B cell (primary cell): ENCODE results near the gene PCYOX1L. TPM values are rescaled to one million over a fixed set of nuclear protein-coding genes. Genes with fewer than 3 reads are reported as not detected.

Experiments
- ATAC-seq: fragments of 200-7000 bp; cut with Tn5 transposase; one replicate; pipeline ENCODE4 v1.10.0; 2021; ENCODE audit warnings: low read depth, mild to moderate bottlenecking, moderate number of reproducible peaks, moderate library complexity
- CTCF ChIA-PET: fragments of 350-600 bp; sonication (Branson Sonifier 250); formaldehyde crosslinking; loops from one replicate; lab custom pipeline; 2021; ENCODE audit warnings: antibody characterized with exemption, inconsistent platforms; lab: Charles Lee
- POLR2A ChIA-PET: fragments of 350-600 bp; sonication (Branson Sonifier 250); formaldehyde crosslinking; loops from one replicate; lab custom pipeline; 2021; ENCODE audit warnings: antibody characterized with exemption; lab: Charles Lee
- DNase-seq: peaks from one replicate; pipeline ENCODE4 v3.0.0; 2013
- H2AFZ ChIP-seq: 2 replicates; pipeline ENCODE4 v1.6.1; 2012; ENCODE audit warnings: mild to moderate bottlenecking, low read depth, low read length; ENCODE audit not compliant: insufficient read depth, poor library complexity, severe bottlenecking
- H3K27ac ChIP-seq, 2 donors: 1 replicate in 1 of 2; 2 replicates in 1 of 2; pipeline ENCODE4 v1.5.1; 2012 to 2013; ENCODE audit warnings: low read length in 2 of 2, mild to moderate bottlenecking in 2 of 2, moderate library complexity in 1 of 2
- H3K27me3 ChIP-seq, 4 experiments: fragments of 200-600 bp in 1 of 4; sonication (generic) in 1 of 4; replicated peaks in 1 of 4; 1 replicate in 2 of 4; 2 replicates in 2 of 4; pipeline versions ENCODE4 v1.6.1 to v1.7.0; 2013 to 2016; ENCODE audit warnings: low read length in 3 of 4, mild to moderate bottlenecking in 2 of 4, mixed read lengths in 1 of 4, moderate library complexity in 1 of 4; ENCODE audit not compliant: insufficient read depth in 4 of 4, control insufficient read depth in 3 of 4; ENCODE audit errors: control extremely low read depth in 1 of 4
- H3K36me3 ChIP-seq, 2 experiments: replicated peaks in 1 of 2; 1 replicate in 1 of 2; 2 replicates in 1 of 2; pipeline versions ENCODE4 v1.6.1 to v1.7.1; 2013; ENCODE audit warnings: low read length in 1 of 2; ENCODE audit not compliant: insufficient read depth in 2 of 2, control insufficient read depth in 1 of 2; ENCODE audit errors: control extremely low read depth in 1 of 2, extremely low read depth in 1 of 2
- H3K4me1 ChIP-seq, 2 donors: fragments of 200-600 bp in 1 of 2; sonication (generic) in 1 of 2; 1 replicate in 1 of 2; 2 replicates in 1 of 2; pipeline versions ENCODE4 v1.5.1 to v1.6.1; 2013 to 2017; ENCODE audit warnings: low read length in 2 of 2; ENCODE audit not compliant: control insufficient read depth in 2 of 2, insufficient read depth in 2 of 2
- H3K4me2 ChIP-seq: replicated peaks from 2 replicates; pipeline ENCODE3; 2012; ENCODE audit warnings: mild to moderate bottlenecking, low read depth, low read length; ENCODE audit not compliant: poor library complexity, severe bottlenecking
- H3K4me3 ChIP-seq, 5 experiments: fragments of 200-600 bp in 1 of 5; sonication (generic) in 1 of 5; 1 replicate in 3 of 5; 2 replicates in 2 of 5; pipeline versions ENCODE4 v1.5.1 to v1.7.0; 2011 to 2016; ENCODE audit warnings: low read length in 4 of 5, mild to moderate bottlenecking in 4 of 5, low read depth in 2 of 5, control low read depth in 1 of 5, moderate library complexity in 1 of 5; ENCODE audit not compliant: insufficient read depth in 1 of 5; ENCODE audit errors: control extremely low read depth in 1 of 5, extremely low read depth in 1 of 5
- H3K79me2 ChIP-seq: fragments of 200-600 bp; sonication (generic); one replicate; pipeline ENCODE4 v1.6.0; 2016; ENCODE audit warnings: low read length; ENCODE audit not compliant: control insufficient read depth, insufficient read depth
- H3K9ac ChIP-seq: fragments of 200-600 bp; sonication (generic); 2 replicates; pipeline ENCODE4 v1.6.1; 2017; ENCODE audit warnings: mild to moderate bottlenecking, low read length, moderate library complexity
- H3K9me3 ChIP-seq, 3 donors: one replicate each; pipeline versions ENCODE4 v1.6.1 to v1.7.1; 2013; ENCODE audit warnings: low read length in 2 of 3; ENCODE audit not compliant: control insufficient read depth in 2 of 3, insufficient read depth in 1 of 3; ENCODE audit errors: control extremely low read depth in 1 of 3
- H4K20me1 ChIP-seq: 2 replicates; pipeline ENCODE4 v1.6.0; 2012; ENCODE audit warnings: mild to moderate bottlenecking, low read length; ENCODE audit not compliant: insufficient read depth, control insufficient read depth, poor library complexity, severe bottlenecking
- H3K27ac Mint-ChIP-seq: one replicate; pipeline ENCODE4 v1.8.0; 2021; ENCODE audit warnings: mixed read lengths
- H3K27me3 Mint-ChIP-seq: one replicate; pipeline ENCODE4 v1.8.0; 2021; ENCODE audit warnings: mixed read lengths
- H3K4me1 Mint-ChIP-seq: one replicate; pipeline ENCODE4 v1.8.0; 2021; ENCODE audit warnings: mixed read lengths
- H3K4me3 Mint-ChIP-seq: one replicate; pipeline ENCODE4 v1.8.0; 2021; ENCODE audit warnings: mixed read lengths
- H3K9me3 Mint-ChIP-seq: one replicate; pipeline ENCODE4 v1.8.0; 2022; ENCODE audit warnings: mixed read lengths; ENCODE audit not compliant: insufficient read depth
- EZH2 ChIP-seq: IDR thresholded peaks from 2 replicates; pipeline ENCODE4 v1.6.1; 2012; ENCODE audit warnings: borderline replicate concordance, low read depth, mild to moderate bottlenecking, moderate library complexity, low read length; ENCODE audit not compliant: insufficient read depth, poor library complexity, severe bottlenecking
- WGBS: methylation state at CpG from one replicate; pipeline ENCODE4 v1.1.5; 2013; ENCODE audit warnings: missing lambda C conversion rate; ENCODE audit not compliant: insufficient coverage; 5-methylcytosine and 5-hydroxymethylcytosine counted together
- intact Hi-C: fragments of 100-400 bp; cut with micrococcal nuclease; formaldehyde crosslinking; loops from one replicate; pipeline ENCODE4 v1.10.0; 2022
- polyA plus RNA-seq: library from polyadenylated mRNA; depleted of rRNA; stranded (reverse); fragments of >200 nt; gene quantifications from 2 replicates; pipeline ENCODE4 v1.2.3, GENCODE V29; 2012
- total RNA-seq, 2 donors: library from RNA; stranded (reverse); fragments of 120-200 nt in 1 of 2; gene quantifications; 1 replicate in 1 of 2; 2 replicates in 1 of 2; pipeline versions ENCODE4 v1.2.3 to v1.2.4, GENCODE V29; 2013 to 2022
- TF ChIP-seq, protein P1 (sequence below): fragments of 200-600 bp; IDR thresholded peaks from one replicate; pipeline ENCODE4 v1.8.0; 2022; ENCODE audit warnings: antibody characterized with exemption, mild to moderate bottlenecking

The PCYOX1L gene
- total and polyA plus RNA-seq, 2 donors (not counting 1 experiment from before 2014, with no cell fraction given), result 11.7 to 19.4 TPM

DNA sequence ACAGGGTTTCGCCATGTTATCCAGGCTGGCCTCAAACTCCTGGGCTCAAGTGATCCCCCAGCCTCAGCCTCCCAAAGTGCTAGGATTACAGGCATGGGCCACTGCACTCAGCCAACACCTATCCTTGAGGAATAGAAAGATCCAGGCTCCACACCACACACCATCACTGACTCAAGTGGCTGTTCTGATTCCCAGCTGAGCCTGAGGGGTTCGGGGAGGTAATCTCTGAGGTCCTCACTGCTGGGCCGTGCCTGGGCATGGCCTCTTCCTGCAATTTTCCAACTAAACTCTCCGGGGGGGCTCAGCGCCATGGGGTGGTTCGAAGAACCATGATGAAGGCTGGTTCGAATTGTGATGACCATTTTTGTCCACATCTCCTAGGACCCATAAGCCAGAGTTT lies 52.2 kb downstream of the PCYOX1L start:
- H3K4me2 ChIP-seq, result no peak overlapping the region
- peaks cover 0 to 4% (median 2%) of the 10 kb centered on the region in 4 experiments for H3K27me3 ChIP-seq
- no peak overlapping the region for H3K4me3 Mint-ChIP-seq
- H3K4me1 ChIP-seq, result no peaks in the 10 kb centered on the region
- peaks cover 12% of the 10 kb centered on the region for H3K27me3 Mint-ChIP-seq
- H3K79me2 ChIP-seq, result no peaks in the 10 kb centered on the region
- no peaks in the 10 kb centered on the region for H3K9me3 Mint-ChIP-seq
- H3K36me3 ChIP-seq, result no peaks in the 10 kb centered on the region
- CTCF ChIA-PET, result interaction anchor here (0.8 kb wide), 1 partner anchor 9 kb away, joined by 3 read pairs; no protein-coding TSS in a partner anchor
- POLR2A ChIA-PET, result no interaction called here
- H3K27ac Mint-ChIP-seq, result no peak overlapping the region
- 92% methylated on average over 2 of the region's 7 CpGs for WGBS
- H4K20me1 ChIP-seq, result no peaks in the 10 kb centered on the region
- no peak overlapping the region for H2AFZ ChIP-seq
- no peak overlapping the region for H3K4me3 ChIP-seq
- H3K4me1 Mint-ChIP-seq, result no peaks in the 10 kb centered on the region
- TF ChIP-seq EZH2, result no peak
- TF ChIP-seq, protein P1, sequence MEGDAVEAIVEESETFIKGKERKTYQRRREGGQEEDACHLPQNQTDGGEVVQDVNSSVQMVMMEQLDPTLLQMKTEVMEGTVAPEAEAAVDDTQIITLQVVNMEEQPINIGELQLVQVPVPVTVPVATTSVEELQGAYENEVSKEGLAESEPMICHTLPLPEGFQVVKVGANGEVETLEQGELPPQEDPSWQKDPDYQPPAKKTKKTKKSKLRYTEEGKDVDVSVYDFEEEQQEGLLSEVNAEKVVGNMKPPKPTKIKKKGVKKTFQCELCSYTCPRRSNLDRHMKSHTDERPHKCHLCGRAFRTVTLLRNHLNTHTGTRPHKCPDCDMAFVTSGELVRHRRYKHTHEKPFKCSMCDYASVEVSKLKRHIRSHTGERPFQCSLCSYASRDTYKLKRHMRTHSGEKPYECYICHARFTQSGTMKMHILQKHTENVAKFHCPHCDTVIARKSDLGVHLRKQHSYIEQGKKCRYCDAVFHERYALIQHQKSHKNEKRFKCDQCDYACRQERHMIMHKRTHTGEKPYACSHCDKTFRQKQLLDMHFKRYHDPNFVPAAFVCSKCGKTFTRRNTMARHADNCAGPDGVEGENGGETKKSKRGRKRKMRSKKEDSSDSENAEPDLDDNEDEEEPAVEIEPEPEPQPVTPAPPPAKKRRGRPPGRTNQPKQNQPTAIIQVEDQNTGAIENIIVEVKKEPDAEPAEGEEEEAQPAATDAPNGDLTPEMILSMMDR, result no peak
- ATAC-seq (no peak), DNase-seq (no peak)
- H3K9ac ChIP-seq, result no peak overlapping the region
- intact Hi-C loops, result no loop called here
- H3K27ac ChIP-seq, result no peak overlapping the region
- no peaks in the 10 kb centered on the region for H3K9me3 ChIP-seq

DNA sequence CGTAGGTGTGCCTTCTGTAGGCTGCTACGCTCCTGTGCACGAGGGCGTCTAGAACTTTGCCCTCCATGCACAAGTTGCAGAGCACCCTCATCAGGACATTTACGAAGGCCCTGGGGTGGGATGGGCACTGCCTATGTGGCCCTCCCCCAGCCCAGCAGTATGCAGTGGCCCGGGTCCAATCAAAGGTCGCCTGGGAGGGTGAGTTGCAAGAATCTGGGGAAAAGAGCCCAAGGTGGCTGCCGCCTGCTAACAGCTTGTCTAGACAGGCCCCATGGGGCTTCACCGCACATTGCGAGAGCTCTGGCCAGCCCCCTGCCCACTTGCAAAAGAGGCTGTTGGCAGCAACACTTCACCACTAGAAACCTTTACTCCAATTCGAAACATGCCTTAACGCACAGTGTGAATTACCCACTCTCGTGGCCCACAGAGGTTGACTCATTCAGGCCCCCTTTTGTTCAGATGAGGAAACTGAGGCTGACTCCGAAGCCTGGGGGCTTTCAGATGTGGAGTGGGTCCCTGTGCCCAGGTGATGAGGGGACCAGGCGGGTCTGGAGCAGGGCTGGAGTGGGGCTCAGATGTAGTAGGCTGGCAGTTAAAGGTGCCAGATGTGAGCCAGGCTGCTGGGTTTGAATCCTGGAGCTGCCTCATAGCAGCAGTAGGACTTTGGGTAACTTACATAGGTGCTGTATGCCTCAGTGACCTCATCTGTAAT lies 53.0 kb downstream of the PCYOX1L start:
- POLR2A ChIA-PET, result no interaction called here
- CTCF ChIA-PET, result no interaction called here
- Histone ChIP-seq H2AFZ (no peak overlapping the region), H4K20me1 (no peaks in the 10 kb centered on the region), H3K9ac (no peak overlapping the region), H3K27ac (no peak overlapping the region), H3K36me3 (no peaks in the 10 kb centered on the region), H3K9me3 (no peaks in the 10 kb centered on the region), H3K4me3 (no peak overlapping the region), H3K79me2 (no peaks in the 10 kb centered on the region), H3K4me2 (no peak overlapping the region), H3K4me1 (no peaks in the 10 kb centered on the region), H3K27me3 (peaks cover 0 to 4% (median 2%) of the 10 kb centered on the region in 4 experiments)
- Mint-ChIP-seq H3K27ac (no peak overlapping the region), H3K4me3 (no peak overlapping the region), H3K9me3 (no peaks in the 10 kb centered on the region), H3K4me1 (no peaks in the 10 kb centered on the region), H3K27me3 (peaks cover 8% of the 10 kb centered on the region)
- 88% methylated on average over 14 of the region's 15 CpGs for WGBS
- DNase-seq (no peak), ATAC-seq (no peak)
- intact Hi-C loops, result no loop called here
- TF ChIP-seq EZH2, result no peak
- TF ChIP-seq, protein P1, result no peak
